Breast epithelium (tissue), 4 donors: Measurements from ENCODE around the gene SERPINE1. TPM values are rescaled to one million over a fixed set of nuclear protein-coding genes. Genes with fewer than 3 reads are reported as not detected.

ENCODE experiments used
- DNase-seq, 2 donors: peaks; one replicate each; pipeline ENCODE4 v3.0.0-alpha.2; 2019; ENCODE audit warnings: low spot score in 2 of 2
- H3K27ac ChIP-seq, 2 donors: fragments of 200-600 bp; sonication (generic) in 1 of 2; one replicate each; pipeline ENCODE4 v1.5.1; 2016 to 2019; ENCODE audit warnings: mild to moderate bottlenecking in 1 of 2
- H3K27me3 ChIP-seq, 2 donors: fragments of 200-600 bp; sonication (generic) in 1 of 2; one replicate each; pipeline versions ENCODE4 v1.5.1 to v1.6.0; 2017 to 2019; ENCODE audit warnings: control low read depth in 1 of 2, mild to moderate bottlenecking in 1 of 2
- H3K36me3 ChIP-seq: fragments of 200-600 bp; one replicate; pipeline ENCODE4 v1.5.1; 2019
- H3K4me1 ChIP-seq, 2 donors: fragments of 200-600 bp; sonication (generic); one replicate each; pipeline ENCODE4 v1.5.1; 2016 to 2019; ENCODE audit warnings: control low read depth in 1 of 2
- H3K4me3 ChIP-seq, 3 donors: fragments of 200-600 bp; sonication (generic); 1 replicate in 2 of 3; 2 replicates in 1 of 3; pipeline ENCODE4 v1.5.1; 2016 to 2019; ENCODE audit warnings: mild to moderate bottlenecking in 3 of 3, moderate library complexity in 2 of 3
- H3K9me3 ChIP-seq, 2 donors: fragments of 200-600 bp; sonication (generic) in 1 of 2; one replicate each; pipeline ENCODE4 v1.5.1; 2016 to 2019; ENCODE audit warnings: control low read depth in 1 of 2
- POLR2A ChIP-seq: fragments of 450-650 bp; IDR thresholded peaks from one replicate; pipeline ENCODE4 v1.6.1; 2016; ENCODE audit warnings: antibody characterized with exemption, mild to moderate bottlenecking, moderate library complexity
- POLR2AphosphoS5 ChIP-seq, 3 donors: sonication (generic); formaldehyde crosslinking; IDR thresholded peaks; one replicate each; pipeline ENCODE4 v1.6.1; 2017; ENCODE audit warnings: antibody characterized with exemption in 3 of 3
- intact Hi-C: fragments of 100-400 bp; cut with DNase I; formaldehyde crosslinking; loops from one replicate; pipeline ENCODE4 v1.15.1; 2023; ENCODE audit warnings: low total_unique reads
- total RNA-seq, 3 donors: library from RNA; depleted of rRNA; stranded (reverse); fragments of >200 nt; gene quantifications; one replicate each; pipeline ENCODE4 v1.1.0, GENCODE V29; 2016
- TF ChIP-seq, protein P1 (sequence below), 3 donors: fragments of 450-650 bp; IDR thresholded peaks; one replicate each; pipeline ENCODE4 v1.5.1; 2016 to 2017; ENCODE audit warnings: antibody characterized with exemption in 3 of 3, mild to moderate bottlenecking in 3 of 3, moderate library complexity in 3 of 3

The SERPINE1 gene
- total RNA-seq, 3 donors from 2014 or later, result 6.2 to 24.3 (median 7.4) TPM

DNA sequence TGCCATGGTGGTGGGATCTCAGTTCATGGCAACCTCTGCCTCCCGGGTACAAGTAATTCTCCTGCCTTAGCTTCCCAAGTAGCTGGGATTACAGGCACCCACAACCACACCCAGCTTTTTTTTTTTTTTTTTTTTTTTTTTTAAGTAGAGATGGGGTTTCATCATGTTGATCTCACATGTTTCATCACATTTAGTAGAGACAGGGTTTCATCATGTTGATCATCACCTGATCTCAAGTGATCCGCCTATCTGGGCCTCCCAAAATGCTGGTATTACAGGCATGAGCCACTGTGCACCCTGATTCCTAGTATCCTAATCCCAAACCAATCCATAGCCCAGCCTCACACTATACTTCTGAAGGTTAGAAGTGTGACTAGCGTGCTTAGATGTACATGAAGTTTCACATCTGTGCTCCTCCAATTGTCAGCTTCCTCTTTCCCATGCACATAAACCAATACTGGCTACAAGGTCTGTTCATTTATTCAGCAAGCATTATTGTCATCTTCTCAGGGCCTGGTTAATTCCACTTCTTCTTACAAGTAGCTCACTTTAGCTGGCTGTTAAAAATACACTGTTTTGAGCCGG lies 60.0 kb downstream of the SERPINE1 start:
- TF ChIP-seq, protein P1, sequence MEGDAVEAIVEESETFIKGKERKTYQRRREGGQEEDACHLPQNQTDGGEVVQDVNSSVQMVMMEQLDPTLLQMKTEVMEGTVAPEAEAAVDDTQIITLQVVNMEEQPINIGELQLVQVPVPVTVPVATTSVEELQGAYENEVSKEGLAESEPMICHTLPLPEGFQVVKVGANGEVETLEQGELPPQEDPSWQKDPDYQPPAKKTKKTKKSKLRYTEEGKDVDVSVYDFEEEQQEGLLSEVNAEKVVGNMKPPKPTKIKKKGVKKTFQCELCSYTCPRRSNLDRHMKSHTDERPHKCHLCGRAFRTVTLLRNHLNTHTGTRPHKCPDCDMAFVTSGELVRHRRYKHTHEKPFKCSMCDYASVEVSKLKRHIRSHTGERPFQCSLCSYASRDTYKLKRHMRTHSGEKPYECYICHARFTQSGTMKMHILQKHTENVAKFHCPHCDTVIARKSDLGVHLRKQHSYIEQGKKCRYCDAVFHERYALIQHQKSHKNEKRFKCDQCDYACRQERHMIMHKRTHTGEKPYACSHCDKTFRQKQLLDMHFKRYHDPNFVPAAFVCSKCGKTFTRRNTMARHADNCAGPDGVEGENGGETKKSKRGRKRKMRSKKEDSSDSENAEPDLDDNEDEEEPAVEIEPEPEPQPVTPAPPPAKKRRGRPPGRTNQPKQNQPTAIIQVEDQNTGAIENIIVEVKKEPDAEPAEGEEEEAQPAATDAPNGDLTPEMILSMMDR (IDR thresholded peaks at IDR 0.05), result no peak
- TF ChIP-seq POLR2A, result no peak
- TF ChIP-seq POLR2AphosphoS5 (IDR thresholded peaks at IDR 0.05), result no peak
- no peaks in the 10 kb centered on the region for H3K4me1 ChIP-seq
- no peaks in the 10 kb centered on the region for H3K9me3 ChIP-seq

More for the DNA sequence above, 60.0 kb downstream of the SERPINE1 start:
- intact Hi-C loops, result no loop called here
- DNase-seq, result no peak
- Histone ChIP-seq H3K27me3 (peaks cover 0 to 3% of the 10 kb centered on the region in 2 donors), H3K27ac (no peak overlapping the region), H3K36me3 (no peaks in the 10 kb centered on the region), H3K4me3 (no peak overlapping the region)

Other genes starting within 250 kb of the SERPINE1 start
- 1 to 10 TPM; 2.9 to 4.2 (median 3.7) TPM for gene UFSP1, start 237.4 kb upstream of the SERPINE1 start, total RNA-seq
- 1 to 10 TPM in 2 of 3 donors, under 1 TPM in 1; 0.64 to 4.3 (median 3.2) TPM for gene ACHE, start 231.2 kb upstream of the SERPINE1 start, total RNA-seq
- gene MUC3A, start 177.6 kb upstream of the SERPINE1 start, total RNA-seq, result under 1 TPM; under 0.01 to 0.29 (median 0.16) TPM
- 1 to 10 TPM in 2 of 3 donors, not detected in 1; 1.4 to 5.2 TPM for gene MUC12, start 157.5 kb upstream of the SERPINE1 start, total RNA-seq
- gene MUC17, start 107.0 kb upstream of the SERPINE1 start, total RNA-seq, result under 1 TPM in 1 of 3 donors, not detected in 2; under 0.01 TPM
- 10 to 100 TPM; 14.1 to 21.6 (median 19.9) TPM for gene TRIM56, start 41.6 kb upstream of the SERPINE1 start, total RNA-seq
- 10 to 100 TPM; 29.6 to 55.7 (median 44.6) TPM for gene AP1S1, start 27.4 kb downstream of the SERPINE1 start, total RNA-seq
- gene VGF, start 38.5 kb downstream of the SERPINE1 start, total RNA-seq, result under 1 TPM in 1 of 3 donors, not detected in 2; 0.16 TPM
- not detected for gene NAT16, start 53.2 kb downstream of the SERPINE1 start, total RNA-seq
- gene MOGAT3, start 73.9 kb downstream of the SERPINE1 start, total RNA-seq, result 1 to 10 TPM in 1 of 3 donors, not detected in 2; 2.6 TPM
- 10 to 100 TPM; 23.9 to 46.2 (median 43.2) TPM for gene PLOD3, start 90.5 kb downstream of the SERPINE1 start, total RNA-seq
- gene ZNHIT1, start 91.1 kb downstream of the SERPINE1 start, total RNA-seq, result 100 to 1,000 TPM in 1 of 3 donors, 10 to 100 TPM in 2; 80.2 to 107 (median 91.4) TPM
- 10 to 100 TPM; 14.4 to 44.6 (median 17.1) TPM for gene CLDN15, start 110.7 kb downstream of the SERPINE1 start, total RNA-seq
- 100 to 1,000 TPM; 252 to 432 (median 278) TPM for gene FIS1, start 118.0 kb downstream of the SERPINE1 start, total RNA-seq
- 10 to 100 TPM; 19.7 to 33.4 (median 24.5) TPM for gene IFT22, start 194.7 kb downstream of the SERPINE1 start, total RNA-seq
- gene COL26A1, start 235.8 kb downstream of the SERPINE1 start, total RNA-seq, result not detected